Right kidney (tissue), 1 donor: Measurements from ENCODE around the gene IGF2BP1.
"Not testable (repeated sequence)": the region's sequence is repeated elsewhere in the genome, so short reads cannot be mapped to it uniquely, and the experiment has no call there.

ENCODE experiments used
- DNase-seq: peaks from one replicate; pipeline ENCODE4 v3.0.0-alpha.2; 2016

Gene IGF2BP1

GRCh38 chr17:49093131-49093530 is 95.9 kb downstream of the IGF2BP1 start:
- DNase-seq = no peak

GRCh38 chr17:49100601-49101000 is 103.4 kb downstream of the IGF2BP1 start:
- DNase-seq = no peak

GRCh38 chr17:49101054-49101534 is 103.9 kb downstream of the IGF2BP1 start:
- no peak for DNase-seq

GRCh38 chr17:49103360-49103759 is 106.2 kb downstream of the IGF2BP1 start:
- not testable (repeated sequence) for DNase-seq

GRCh38 chr17:49104511-49105074 is 107.4 kb downstream of the IGF2BP1 start:
- DNase-seq = no peak
